ENCODE data around the gene ANKRD52.

DNA sequence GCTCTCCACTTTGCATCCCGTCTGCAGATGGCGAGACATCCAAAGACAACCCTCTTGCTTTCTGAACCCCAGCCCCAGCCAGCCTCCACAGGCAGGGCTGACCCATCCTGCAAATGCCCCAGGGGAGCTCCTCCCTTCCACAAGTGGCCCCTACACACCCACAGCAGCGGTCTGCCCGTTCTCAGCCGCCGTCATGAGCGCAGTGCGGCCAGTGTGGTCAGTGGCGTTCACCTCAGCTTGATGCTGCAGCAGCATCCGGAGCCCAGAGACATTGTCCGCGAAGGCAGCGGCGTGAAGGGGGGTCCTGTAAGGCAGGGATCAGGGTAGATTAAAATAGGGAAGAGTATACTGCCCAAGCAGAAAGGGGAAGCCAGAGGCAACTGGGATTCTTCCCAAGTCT is 13.7 kb downstream of the ANKRD52 start:
- TF ChIP-seq, protein P1, sequence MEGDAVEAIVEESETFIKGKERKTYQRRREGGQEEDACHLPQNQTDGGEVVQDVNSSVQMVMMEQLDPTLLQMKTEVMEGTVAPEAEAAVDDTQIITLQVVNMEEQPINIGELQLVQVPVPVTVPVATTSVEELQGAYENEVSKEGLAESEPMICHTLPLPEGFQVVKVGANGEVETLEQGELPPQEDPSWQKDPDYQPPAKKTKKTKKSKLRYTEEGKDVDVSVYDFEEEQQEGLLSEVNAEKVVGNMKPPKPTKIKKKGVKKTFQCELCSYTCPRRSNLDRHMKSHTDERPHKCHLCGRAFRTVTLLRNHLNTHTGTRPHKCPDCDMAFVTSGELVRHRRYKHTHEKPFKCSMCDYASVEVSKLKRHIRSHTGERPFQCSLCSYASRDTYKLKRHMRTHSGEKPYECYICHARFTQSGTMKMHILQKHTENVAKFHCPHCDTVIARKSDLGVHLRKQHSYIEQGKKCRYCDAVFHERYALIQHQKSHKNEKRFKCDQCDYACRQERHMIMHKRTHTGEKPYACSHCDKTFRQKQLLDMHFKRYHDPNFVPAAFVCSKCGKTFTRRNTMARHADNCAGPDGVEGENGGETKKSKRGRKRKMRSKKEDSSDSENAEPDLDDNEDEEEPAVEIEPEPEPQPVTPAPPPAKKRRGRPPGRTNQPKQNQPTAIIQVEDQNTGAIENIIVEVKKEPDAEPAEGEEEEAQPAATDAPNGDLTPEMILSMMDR (IDR thresholded peaks at IDR 0.05) = no peak
- TF ChIP-seq POLR2A (IDR thresholded peaks at IDR 0.05; ENCODE audit: low read depth) = no peak
- no peak for TF ChIP-seq POLR2AphosphoS5 (IDR thresholded peaks at IDR 0.05)
- no peak for TF ChIP-seq EP300 (IDR thresholded peaks at IDR 0.05)

Measured in esophagus muscularis mucosa (tissue), 4 donors.